K562 (cell line): ENCODE measurements around the gene TSPOAP1. TPM values are rescaled to one million over a fixed set of nuclear protein-coding genes. Genes with fewer than 3 reads are reported as not detected.

Source experiments
- ARNT ChIP-seq, 2 experiments: fragments of 450-650 bp; IDR thresholded peaks; 2 replicates each; pipeline ENCODE4 v1.6.1; 2016; ENCODE audit warnings: mild to moderate bottlenecking in 1 of 2
- CBX3 ChIP-seq, 2 experiments: IDR thresholded peaks; 1 replicate in 1 of 2; 2 replicates in 1 of 2; pipeline ENCODE4 v1.6.1; 2012; ENCODE audit warnings: inconsistent platforms in 2 of 2, low read length in 2 of 2, borderline replicate concordance in 1 of 2, control low read depth in 1 of 2
- FOXA1 ChIP-seq: fragments of 450-650 bp; IDR thresholded peaks from 2 replicates; pipeline ENCODE4 v1.6.1; 2016; ENCODE audit warnings: mild to moderate bottlenecking, borderline replicate concordance
- HMGN3 ChIP-seq: IDR thresholded peaks from 2 replicates; pipeline ENCODE4 v1.6.1; 2011; ENCODE audit warnings: borderline replicate concordance, low read depth, mild to moderate bottlenecking, mixed read lengths, low read length; ENCODE audit not compliant: insufficient read length; ENCODE audit errors: extremely low read depth
- PHF8 ChIP-seq: fragments of 200-600 bp; sonication (generic); IDR thresholded peaks from 2 replicates; pipeline ENCODE4 v1.6.1; 2012; ENCODE audit warnings: mixed run types, mild to moderate bottlenecking, inconsistent platforms, low read length, moderate library complexity, borderline replicate concordance
- POLR3G ChIP-seq: IDR thresholded peaks from 2 replicates; pipeline ENCODE4 v1.6.1; 2011; ENCODE audit not compliant: insufficient read length, insufficient replicate concordance; ENCODE audit errors: extremely low read depth
- PTRF ChIP-seq: fragments of 450-650 bp; IDR thresholded peaks from 2 replicates; pipeline ENCODE4 v1.6.1; 2016; ENCODE audit warnings: mild to moderate bottlenecking, missing genetic modification characterization, missing compliant biosample characterization
- SFPQ ChIP-seq: fragments of 200-400 bp; formaldehyde crosslinking; IDR thresholded peaks from 2 replicates; pipeline ENCODE4 v1.6.1; 2017; ENCODE audit warnings: mild to moderate bottlenecking, low read depth, low read length, moderate library complexity
- SIN3A ChIP-seq, 2 experiments: fragments of 150-350 bp in 1 of 2; IDR thresholded peaks; 2 replicates each; pipeline ENCODE4 v1.6.1; 2011 to 2016; ENCODE audit warnings: borderline replicate concordance in 2 of 2, low read depth in 2 of 2, low read length in 2 of 2, mild to moderate bottlenecking in 2 of 2, moderate library complexity in 2 of 2; ENCODE audit not compliant: control insufficient read depth in 1 of 2
- SNRNP70 ChIP-seq: fragments of 200-400 bp; formaldehyde crosslinking; optimal IDR thresholded peaks from 2 replicates; pipeline ENCODE3; 2017; ENCODE audit warnings: low read depth, low read length
- SP1 ChIP-seq: sonication (generic); formaldehyde crosslinking; IDR thresholded peaks from 2 replicates; pipeline ENCODE4 v1.8.1; 2022; ENCODE audit warnings: mild to moderate bottlenecking, missing genetic modification reagents
- SRSF3 ChIP-seq: fragments of 200-400 bp; formaldehyde crosslinking; IDR thresholded peaks from 2 replicates; pipeline ENCODE4 v1.6.1; 2016; ENCODE audit warnings: mild to moderate bottlenecking, low read length, moderate library complexity; ENCODE audit not compliant: insufficient read depth
- SRSF9 ChIP-seq: fragments of 200-400 bp; formaldehyde crosslinking; IDR thresholded peaks from 2 replicates; pipeline ENCODE4 v1.6.1; 2017; ENCODE audit warnings: low read depth, low read length, borderline replicate concordance
- TRIM25 ChIP-seq: fragments of 450-650 bp; IDR thresholded peaks from 2 replicates; pipeline ENCODE4 v1.7.0; 2016; ENCODE audit warnings: borderline replicate concordance
- ZBTB17 ChIP-seq: fragments of 450-650 bp; formaldehyde crosslinking; IDR thresholded peaks from 2 replicates; pipeline ENCODE4 v1.4.0; 2020; ENCODE audit warnings: mild to moderate bottlenecking
- ZFP1 ChIP-seq: fragments of 450-650 bp; formaldehyde crosslinking; IDR thresholded peaks from 2 replicates; pipeline ENCODE4 v1.4.0; 2020; ENCODE audit warnings: mild to moderate bottlenecking, mixed read lengths
- ZNF146 ChIP-seq: IDR thresholded peaks from one replicate; pipeline ENCODE4 v1.6.1; 2018; ENCODE audit warnings: missing compliant biosample characterization; ENCODE audit not compliant: unreplicated experiment
- ZNF197 ChIP-seq: fragments of 200-800 bp; sonication (Bioruptor generic); IDR thresholded peaks from 2 replicates; pipeline ENCODE4 v1.6.1; 2016; ENCODE audit warnings: low read depth, missing genetic modification characterization, missing compliant biosample characterization
- polyA plus RNA-seq, 8 experiments: library from polyadenylated mRNA; depleted of rRNA in 4 of 8; stranded (reverse) in 5 of 8; unstranded in 3 of 8; fragments of >200 nt; fragmentation: Nextera tagmentation in 2 of 8; fragmentation: Illumina TruSeq in 1 of 8; extraction: Ambion mirVana in 2 of 8; extraction: Trizol in 1 of 8; gene quantifications; 2 replicates each; pipeline versions ENCODE4 v1.2.1 to v1.2.3, GENCODE V29; 2011 to 2014; ENCODE audit warnings: inconsistent platforms in 1 of 8, missing spikeins in 1 of 8
- total RNA-seq, 7 experiments: library from RNA; depleted of rRNA in 6 of 7; stranded (reverse); fragments of >200 nt in 6 of 7; fragmentation: Illumina TruSeq in 2 of 7; extraction: Trizol in 2 of 7; gene quantifications; 2 replicates each; pipeline versions ENCODE4 v1.2.1 to v1.2.3, GENCODE V29; 2011 to 2021; ENCODE audit warnings: low replicate concordance in 1 of 7
- TF ChIP-seq, protein P1 (sequence below): fragments of 250-450 bp; sonication (Bioruptor Pico); IDR thresholded peaks from 2 replicates; pipeline ENCODE4 v1.4.0; 2020; ENCODE audit warnings: mild to moderate bottlenecking, moderate library complexity

TSPOAP1 gene
- total and polyA plus RNA-seq, 9 of the 15 experiments (the other 6 are each of a cell fraction or from before 2014, with no cell fraction given) = 0.87 to 3.9 (median 1.8) TPM; not detected in 2

DNA sequence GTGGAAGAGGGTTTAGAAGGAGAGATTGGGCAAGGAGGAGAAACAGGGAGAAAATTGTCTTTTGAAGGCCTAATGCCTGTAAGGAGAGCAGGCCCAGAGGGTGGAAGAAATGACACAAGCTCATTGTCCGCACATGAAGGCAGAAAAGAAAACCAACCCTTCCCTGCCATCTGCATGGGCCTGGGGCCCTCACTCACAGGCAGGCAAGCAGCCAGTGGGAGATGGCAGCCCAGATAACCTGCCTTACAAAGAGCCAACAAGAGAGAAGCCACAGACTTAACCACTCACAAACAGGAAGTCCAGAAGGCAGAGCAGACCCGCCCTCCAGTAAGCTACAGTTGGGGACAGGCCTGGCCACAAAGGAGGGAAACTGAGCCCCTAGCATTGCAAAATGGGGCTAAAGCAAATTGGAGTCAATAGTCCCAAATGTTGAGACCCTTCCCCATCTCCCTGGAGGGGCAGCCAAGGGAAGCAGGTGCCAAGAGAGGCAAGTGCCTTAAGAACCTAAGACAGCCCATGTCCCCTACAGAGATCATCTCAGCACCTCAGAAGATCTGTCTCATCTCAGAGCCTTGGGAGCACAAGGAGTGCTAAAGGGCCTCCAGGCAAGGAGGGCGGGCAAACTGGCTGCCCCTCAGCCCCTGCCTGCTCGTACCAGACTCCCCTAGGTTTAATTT, 7.3 kb upstream of the TSPOAP1 start (continued):
- TF ChIP-seq FOXA1 (no peak), PTRF (tag) (no peak; the same call in 1 of the 2 replicates), SNRNP70 (no peak), ZFP1 (CRISPR knock-in tag) (no peak), ZNF197 (no peak), SP1 (CRISPR knock-in tag) (peak; percentile 76; the same call in 1 of the 2 replicates), ZNF146 (no peak), CBX3 (IDR thresholded peaks at IDR 0.05; ENCODE audit: borderline replicate concordance in 1 of 2, low read length in 2 of 2) (no peak), TRIM25 (no peak), SFPQ (no peak), SRSF9 (no peak), ZBTB17 (no peak; the same call in none of the 2 replicates), HMGN3 (no peak), PHF8 (peak; percentile 32; the same call in 1 of the 2 replicates), ARNT (IDR thresholded peaks at IDR 0.05) (no peak), SRSF3 (no peak), POLR3G (no peak), SIN3A (IDR thresholded peaks at IDR 0.05; ENCODE audit: borderline replicate concordance in 2 of 2, control insufficient read depth in 1 of 2, low read depth in 2 of 2, low read length in 2 of 2) (no peak)
- TF ChIP-seq, protein P1, sequence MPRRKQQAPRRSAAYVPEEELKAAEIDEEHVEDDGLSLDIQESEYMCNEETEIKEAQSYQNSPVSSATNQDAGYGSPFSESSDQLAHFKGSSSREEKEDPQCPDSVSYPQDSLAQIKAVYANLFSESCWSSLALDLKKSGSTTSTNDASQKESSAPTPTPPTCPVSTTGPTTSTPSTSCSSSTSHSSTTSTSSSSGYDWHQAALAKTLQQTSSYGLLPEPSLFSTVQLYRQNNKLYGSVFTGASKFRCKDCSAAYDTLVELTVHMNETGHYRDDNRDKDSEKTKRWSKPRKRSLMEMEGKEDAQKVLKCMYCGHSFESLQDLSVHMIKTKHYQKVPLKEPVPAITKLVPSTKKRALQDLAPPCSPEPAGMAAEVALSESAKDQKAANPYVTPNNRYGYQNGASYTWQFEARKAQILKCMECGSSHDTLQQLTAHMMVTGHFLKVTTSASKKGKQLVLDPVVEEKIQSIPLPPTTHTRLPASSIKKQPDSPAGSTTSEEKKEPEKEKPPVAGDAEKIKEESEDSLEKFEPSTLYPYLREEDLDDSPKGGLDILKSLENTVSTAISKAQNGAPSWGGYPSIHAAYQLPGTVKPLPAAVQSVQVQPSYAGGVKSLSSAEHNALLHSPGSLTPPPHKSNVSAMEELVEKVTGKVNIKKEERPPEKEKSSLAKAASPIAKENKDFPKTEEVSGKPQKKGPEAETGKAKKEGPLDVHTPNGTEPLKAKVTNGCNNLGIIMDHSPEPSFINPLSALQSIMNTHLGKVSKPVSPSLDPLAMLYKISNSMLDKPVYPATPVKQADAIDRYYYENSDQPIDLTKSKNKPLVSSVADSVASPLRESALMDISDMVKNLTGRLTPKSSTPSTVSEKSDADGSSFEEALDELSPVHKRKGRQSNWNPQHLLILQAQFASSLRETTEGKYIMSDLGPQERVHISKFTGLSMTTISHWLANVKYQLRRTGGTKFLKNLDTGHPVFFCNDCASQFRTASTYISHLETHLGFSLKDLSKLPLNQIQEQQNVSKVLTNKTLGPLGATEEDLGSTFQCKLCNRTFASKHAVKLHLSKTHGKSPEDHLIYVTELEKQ (CRISPR knock-in tag) = no peak
